AG04449 (cell line): Measurements from ENCODE around the gene LARP6.
"Not testable (repeated sequence)": the region's sequence is repeated elsewhere in the genome, so short reads cannot be mapped to it uniquely, and the experiment has no call there.

ENCODE experiments used
- CTCF ChIA-PET: fragments of 350-600 bp; formaldehyde crosslinking; extraction: SDS; loops from one replicate; lab custom pipeline; 2021; ENCODE audit warnings: antibody characterized with exemption; lab: Yijun Ruan, JAX
- POLR2A ChIA-PET: fragments of 400-600, 350-600 bp; formaldehyde crosslinking; extraction: SDS; loops from one replicate; lab custom pipeline; 2020; ENCODE audit warnings: antibody characterized with exemption, inconsistent platforms; lab: Yijun Ruan, JAX
- DNase-seq: peaks from one replicate; pipeline ENCODE4 v3.0.0-alpha.2; 2010; ENCODE audit warnings: low read depth, low spot score
- H3K4me3 ChIP-seq: 2 replicates; pipeline ENCODE4 v1.5.1; 2011; ENCODE audit warnings: low read depth, mild to moderate bottlenecking, control low read depth, low read length
- CTCF ChIP-seq: IDR thresholded peaks from one replicate; pipeline ENCODE4 v1.5.1; 2011; ENCODE audit warnings: mild to moderate bottlenecking, moderate library complexity, low read length, control low read depth, inconsistent platforms; ENCODE audit not compliant: insufficient read depth; ENCODE audit errors: missing control alignments

The LARP6 gene

GRCh38 chr15:70873232-70874054 lies 19.5 kb upstream of the LARP6 start:
- ChIA-PET CTCF (interaction anchor here (0.7 to 4.4 kb wide), 19 partner anchors 7 to 571 kb away, joined by 3 to 76 read pairs (median 13); partner anchors contain the start of genes LARP6, LRRC49 and THAP10), POLR2A (interaction anchor here (1.4 kb wide), 1 partner anchor 19 kb away, joined by 3 read pairs; the partner anchor contains the start of gene LARP6)
- no peak for DNase-seq
- no peak overlapping the region for H3K4me3 ChIP-seq
- no peak for TF ChIP-seq CTCF

- CTCF ChIA-PET, POLR2A ChIA-PET: not testable (repeated sequence)
Observed at GRCh38 chr15:70871490-70871889, 17.5 kb upstream of the LARP6 start.

GRCh38 chr15:70870051-70870450 lies 16.1 kb upstream of the LARP6 start:
- DNase-seq: no peak
- H3K4me3 ChIP-seq: no peak overlapping the region
- ChIA-PET CTCF (interaction anchor here (0.8 to 3.2 kb wide), 10 partner anchors 9 to 148 kb away, joined by 3 to 30 read pairs (median 6); partner anchors contain the start of gene LARP6), POLR2A (interaction anchor here (0.6 to 1.2 kb wide), 6 partner anchors 9 to 78 kb away, joined by 3 to 4 read pairs (median 3); partner anchors contain the start of gene LARP6)
- no peak for TF ChIP-seq CTCF

More at GRCh38 chr15:70871490-70871889, 17.5 kb upstream of the LARP6 start:
- not testable (repeated sequence) for DNase-seq, H3K4me3 ChIP-seq

- ChIA-PET CTCF (interaction anchor here (1.1 to 3.2 kb wide), 12 partner anchors 8 to 189 kb away, joined by 3 to 30 read pairs (median 5); partner anchors contain the start of gene LARP6), POLR2A (interaction anchor here (0.9 to 1.2 kb wide), 4 partner anchors 9 to 77 kb away, joined by 3 to 4 read pairs (median 3); partner anchors contain the start of gene LARP6)
- no peak for TF ChIP-seq CTCF
- no peak for DNase-seq
- no peak overlapping the region for H3K4me3 ChIP-seq
Observed at GRCh38 chr15:70869346-70869745, 15.4 kb upstream of the LARP6 start.

GRCh38 chr15:70867911-70868467 lies 14.0 kb upstream of the LARP6 start:
- no peak overlapping the region for H3K4me3 ChIP-seq
- POLR2A ChIA-PET: no interaction called here
- no peak for DNase-seq
- TF ChIP-seq CTCF: no peak
- CTCF ChIA-PET: interaction anchor here (1.4 to 3.2 kb wide), 6 partner anchors 11 to 56 kb away, joined by 3 to 30 read pairs (median 12); partner anchors contain the start of gene LARP6

- TF ChIP-seq CTCF: no peak
- H3K4me3 ChIP-seq: no peak overlapping the region
- POLR2A ChIA-PET: no interaction called here
- DNase-seq: no peak
- CTCF ChIA-PET: interaction anchor here (3.0 to 3.2 kb wide), 2 partner anchors 14 to 42 kb away, joined by 17 to 30 read pairs; partner anchors contain the start of gene LARP6
Observed at GRCh38 chr15:70866982-70867641, 13.2 kb upstream of the LARP6 start.
